Cardiac muscle cell (in vitro differentiated cells and primary cell): ENCODE data around the gene PCDHB12. TPM values are rescaled to one million over a fixed set of nuclear protein-coding genes. Genes with fewer than 3 reads are reported as not detected.
"Not testable (repeated sequence)": the region's sequence is repeated elsewhere in the genome, so short reads cannot be mapped to it uniquely, and the experiment has no call there.

ENCODE experiments used
- DNase-seq, 2 donors: peaks; one replicate each; pipeline versions ENCODE4 v3.0.0 to v3.0.0-alpha.2; 2010 to 2017; ENCODE audit warnings: low read depth in 1 of 2, low spot score in 1 of 2
- H3K27ac ChIP-seq: fragments of 200-600 bp; sonication (generic); 2 replicates; pipeline ENCODE4 v1.5.1; 2016
- H3K27me3 ChIP-seq: fragments of 200-600 bp; sonication (generic); 2 replicates; pipeline ENCODE4 v1.6.0; 2016; ENCODE audit warnings: control low read depth
- H3K36me3 ChIP-seq: fragments of 200-600 bp; sonication (generic); 2 replicates; pipeline ENCODE4 v1.5.1; 2016; ENCODE audit warnings: control low read depth
- H3K4me1 ChIP-seq: fragments of 200-600 bp; sonication (generic); 2 replicates; pipeline ENCODE4 v1.8.1; 2017; ENCODE audit warnings: low read depth, mild to moderate bottlenecking, mixed run types
- H3K4me3 ChIP-seq: fragments of 200-600 bp; sonication (generic); 2 replicates; pipeline ENCODE4 v1.5.1; 2016; ENCODE audit warnings: mild to moderate bottlenecking
- H3K9me3 ChIP-seq: fragments of 200-600 bp; sonication (generic); 2 replicates; pipeline ENCODE4 v1.5.1; 2017; ENCODE audit warnings: low read depth, mild to moderate bottlenecking, control low read depth
- CTCF ChIP-seq: IDR thresholded peaks from 2 replicates; pipeline ENCODE4 v1.5.1; 2012; ENCODE audit warnings: low read depth, mild to moderate bottlenecking, low read length
- polyA plus RNA-seq: library from polyadenylated mRNA; unstranded; fragments of >200 nt; fragmentation: Nextera tagmentation; extraction: Ambion mirVana; gene quantifications from 2 replicates; pipeline ENCODE4 v1.2.1, GENCODE V29; 2016
- total RNA-seq: library from RNA; depleted of rRNA; stranded (reverse); fragments of >200 nt; gene quantifications from 2 replicates; pipeline ENCODE4 v1.2.3, GENCODE V29; 2016

The PCDHB12 gene
- total and polyA plus RNA-seq, 2 experiments from 2014 or later, result 2.1 to 17.7 TPM

GRCh38 chr5:141196363-141196762 is 12.2 kb upstream of the PCDHB12 start:
- Histone ChIP-seq H3K27me3 (peaks cover 10% of the 10 kb centered on the region), H3K9me3 (no peaks in the 10 kb centered on the region), H3K36me3 (no peaks in the 10 kb centered on the region), H3K4me3 (no peak overlapping the region), H3K4me1 (no peaks in the 10 kb centered on the region), H3K27ac (no peak overlapping the region)
- TF ChIP-seq CTCF, result no peak
- DNase-seq, result no peak

- Histone ChIP-seq H3K4me1 (no peaks in the 10 kb centered on the region), H3K36me3 (no peaks in the 10 kb centered on the region), H3K27me3 (peaks cover 15% of the 10 kb centered on the region), H3K27ac (no peak within 1 kb of the TSS), H3K9me3 (no peaks in the 10 kb centered on the region), H3K4me3 (peak within 1 kb of the TSS; percentile 16)
- TF ChIP-seq CTCF, result no peak
- peak in 1 of 2 donors; percentile 34 for DNase-seq
Observed at GRCh38 chr5:141199359-141200235, 8.9 kb upstream of the PCDHB12 start, which contains the start of gene PCDHB11. TSS of gene PCDHB11 (plus strand) at chr5:141199627. CDS start at chr5:141199775, 148 bp downstream.

DNA sequence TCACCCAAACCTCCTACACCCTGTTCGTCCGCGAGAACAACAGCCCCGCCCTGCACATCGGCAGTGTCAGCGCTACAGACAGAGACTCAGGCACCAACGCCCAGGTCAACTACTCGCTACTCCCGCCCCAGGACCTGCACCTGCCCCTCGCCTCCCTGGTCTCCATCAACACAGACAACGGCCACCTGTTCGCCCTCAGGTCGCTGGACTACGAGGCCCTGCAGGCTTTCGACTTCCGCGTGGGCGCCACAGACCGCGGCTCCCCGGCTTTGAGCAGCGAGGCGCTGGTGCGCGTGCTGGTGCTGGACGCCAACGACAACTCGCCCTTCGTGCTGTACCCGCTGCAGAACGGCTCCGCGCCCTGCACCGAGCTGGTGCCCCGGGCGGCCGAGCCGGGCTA is 7.4 kb upstream of the PCDHB12 start:
- not testable (repeated sequence) for H3K27ac ChIP-seq
- peaks cover 15% of the 10 kb centered on the region for H3K27me3 ChIP-seq

GRCh38 chr5:141201646-141202045 is 6.9 kb upstream of the PCDHB12 start:
- H3K27me3 ChIP-seq, result peaks cover 15% of the 10 kb centered on the region
- H3K9me3 ChIP-seq, H3K4me1 ChIP-seq, H3K27ac ChIP-seq, H3K4me3 ChIP-seq, H3K36me3 ChIP-seq, DNase-seq: not testable (repeated sequence)

More for the DNA sequence above, 7.4 kb upstream of the PCDHB12 start:
- H3K4me1 ChIP-seq, H3K4me3 ChIP-seq, DNase-seq, H3K36me3 ChIP-seq, H3K9me3 ChIP-seq: not testable (repeated sequence)

- H3K27me3 ChIP-seq, H3K4me3 ChIP-seq, H3K27ac ChIP-seq, H3K4me1 ChIP-seq, DNase-seq, H3K36me3 ChIP-seq, H3K9me3 ChIP-seq: not testable (repeated sequence)
Observed at GRCh38 chr5:141210281-141210680, 1.8 kb downstream of the PCDHB12 start.

GRCh38 chr5:141210849-141211248 is 2.3 kb downstream of the PCDHB12 start:
- H3K27ac ChIP-seq, H3K4me3 ChIP-seq, H3K36me3 ChIP-seq, H3K9me3 ChIP-seq, H3K27me3 ChIP-seq, DNase-seq, H3K4me1 ChIP-seq: not testable (repeated sequence)

DNA sequence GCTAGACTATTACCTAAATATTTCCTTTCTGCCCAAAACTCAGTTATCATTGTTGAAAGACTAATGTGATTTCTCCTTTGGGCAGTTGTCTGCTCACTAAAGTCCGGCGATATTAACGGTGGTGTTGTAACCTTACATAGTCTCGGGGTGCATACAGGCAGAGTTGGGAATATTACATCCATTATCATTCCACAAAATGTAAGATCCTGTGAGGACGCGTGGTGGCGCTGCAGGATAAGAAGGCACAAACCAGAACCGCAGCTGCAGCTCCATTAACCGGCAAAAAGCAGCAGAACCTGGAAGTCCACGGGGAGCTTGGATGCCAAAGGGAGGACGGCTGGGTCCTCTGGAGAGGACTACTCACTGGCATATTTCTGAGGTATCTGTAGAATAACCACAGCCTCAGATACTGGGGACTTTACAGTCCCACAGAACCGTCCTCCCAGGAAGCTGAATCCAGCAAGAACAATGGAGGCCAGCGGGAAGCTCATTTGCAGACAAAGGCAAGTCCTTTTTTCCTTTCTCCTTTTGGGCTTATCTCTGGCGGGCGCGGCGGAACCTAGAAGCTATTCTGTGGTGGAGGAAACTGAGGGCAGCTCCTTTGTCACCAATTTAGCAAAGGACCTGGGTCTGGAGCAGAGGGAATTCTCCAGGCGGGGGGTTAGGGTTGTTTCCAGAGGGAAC is 5.3 kb downstream of the PCDHB12 start, which contains the start of gene PCDHB13:
Gene PCDHB13, plus strand, starts transcription at position 264 of the 684 bp plus-strand sequence. Its CDS starts 205 bp downstream, at position 469.
- not testable (repeated sequence) for H3K27ac ChIP-seq, H3K9me3 ChIP-seq, H3K4me1 ChIP-seq, H3K4me3 ChIP-seq, H3K27me3 ChIP-seq, H3K36me3 ChIP-seq
- DNase-seq, result peak; percentile 26 to 71

DNA sequence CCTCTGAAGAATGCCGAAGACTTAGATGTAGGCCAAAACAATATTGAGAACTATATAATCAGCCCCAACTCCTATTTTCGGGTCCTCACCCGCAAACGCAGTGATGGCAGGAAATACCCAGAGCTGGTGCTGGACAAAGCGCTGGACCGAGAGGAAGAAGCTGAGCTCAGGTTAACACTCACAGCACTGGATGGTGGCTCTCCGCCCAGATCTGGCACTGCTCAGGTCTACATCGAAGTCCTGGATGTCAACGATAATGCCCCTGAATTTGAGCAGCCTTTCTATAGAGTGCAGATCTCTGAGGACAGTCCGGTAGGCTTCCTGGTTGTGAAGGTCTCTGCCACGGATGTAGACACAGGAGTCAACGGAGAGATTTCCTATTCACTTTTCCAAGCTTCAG is 6.1 kb downstream of the PCDHB12 start:
- not testable (repeated sequence) for H3K27ac ChIP-seq, H3K4me3 ChIP-seq, DNase-seq, H3K27me3 ChIP-seq, H3K4me1 ChIP-seq, H3K36me3 ChIP-seq, H3K9me3 ChIP-seq

DNA sequence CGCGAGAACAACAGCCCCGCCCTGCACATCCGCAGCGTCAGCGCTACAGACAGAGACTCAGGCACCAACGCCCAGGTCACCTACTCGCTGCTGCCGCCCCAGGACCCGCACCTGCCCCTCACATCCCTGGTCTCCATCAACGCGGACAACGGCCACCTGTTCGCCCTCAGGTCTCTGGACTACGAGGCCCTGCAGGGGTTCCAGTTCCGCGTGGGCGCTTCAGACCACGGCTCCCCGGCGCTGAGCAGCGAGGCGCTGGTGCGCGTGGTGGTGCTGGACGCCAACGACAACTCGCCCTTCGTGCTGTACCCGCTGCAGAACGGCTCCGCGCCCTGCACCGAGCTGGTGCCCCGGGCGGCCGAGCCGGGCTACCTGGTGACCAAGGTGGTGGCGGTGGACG is 7.0 kb downstream of the PCDHB12 start:
- H3K4me3 ChIP-seq, DNase-seq, H3K9me3 ChIP-seq, H3K4me1 ChIP-seq, H3K27me3 ChIP-seq, H3K27ac ChIP-seq, H3K36me3 ChIP-seq: not testable (repeated sequence)

GRCh38 chr5:141216035-141216434 is 7.5 kb downstream of the PCDHB12 start:
- not testable (repeated sequence) for H3K27ac ChIP-seq, H3K4me1 ChIP-seq, H3K4me3 ChIP-seq, H3K9me3 ChIP-seq, H3K36me3 ChIP-seq, H3K27me3 ChIP-seq, DNase-seq
